ENCODE measurements around the gene GINS1. TPM values are rescaled to one million over a fixed set of nuclear protein-coding genes. Genes with fewer than 3 reads are reported as not detected.

The GINS1 gene
- total and polyA plus RNA-seq, 3 donors from 2014 or later = 14.2 to 23.7 (median 19.9) TPM

- Histone ChIP-seq H3K27me3 (no peaks in the 10 kb centered on the region), H3K36me3 (ENCODE audit: low read depth, missing control alignments) (no peaks in the 10 kb centered on the region), H3K4me1 (no peaks in the 10 kb centered on the region), H3K4me3 (no peak overlapping the region), H3K9me3 (no peaks in the 10 kb centered on the region), H3K27ac (no peak overlapping the region)
- no peak for TF ChIP-seq POLR2A (IDR thresholded peaks at IDR 0.05)
- TF ChIP-seq, protein P1, sequence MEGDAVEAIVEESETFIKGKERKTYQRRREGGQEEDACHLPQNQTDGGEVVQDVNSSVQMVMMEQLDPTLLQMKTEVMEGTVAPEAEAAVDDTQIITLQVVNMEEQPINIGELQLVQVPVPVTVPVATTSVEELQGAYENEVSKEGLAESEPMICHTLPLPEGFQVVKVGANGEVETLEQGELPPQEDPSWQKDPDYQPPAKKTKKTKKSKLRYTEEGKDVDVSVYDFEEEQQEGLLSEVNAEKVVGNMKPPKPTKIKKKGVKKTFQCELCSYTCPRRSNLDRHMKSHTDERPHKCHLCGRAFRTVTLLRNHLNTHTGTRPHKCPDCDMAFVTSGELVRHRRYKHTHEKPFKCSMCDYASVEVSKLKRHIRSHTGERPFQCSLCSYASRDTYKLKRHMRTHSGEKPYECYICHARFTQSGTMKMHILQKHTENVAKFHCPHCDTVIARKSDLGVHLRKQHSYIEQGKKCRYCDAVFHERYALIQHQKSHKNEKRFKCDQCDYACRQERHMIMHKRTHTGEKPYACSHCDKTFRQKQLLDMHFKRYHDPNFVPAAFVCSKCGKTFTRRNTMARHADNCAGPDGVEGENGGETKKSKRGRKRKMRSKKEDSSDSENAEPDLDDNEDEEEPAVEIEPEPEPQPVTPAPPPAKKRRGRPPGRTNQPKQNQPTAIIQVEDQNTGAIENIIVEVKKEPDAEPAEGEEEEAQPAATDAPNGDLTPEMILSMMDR (IDR thresholded peaks at IDR 0.05) = no peak
- WGBS, 2 donors = 85 to 91% methylated on average over 4 of the region's 4 CpGs
- intact Hi-C loops (cut with DNase I; ENCODE audit: low total_unique reads) = no loop called here
- DNase-seq = no peak
Measured at GRCh38 chr20:25422032-25422431, 14.6 kb downstream of the GINS1 start.

DNA sequence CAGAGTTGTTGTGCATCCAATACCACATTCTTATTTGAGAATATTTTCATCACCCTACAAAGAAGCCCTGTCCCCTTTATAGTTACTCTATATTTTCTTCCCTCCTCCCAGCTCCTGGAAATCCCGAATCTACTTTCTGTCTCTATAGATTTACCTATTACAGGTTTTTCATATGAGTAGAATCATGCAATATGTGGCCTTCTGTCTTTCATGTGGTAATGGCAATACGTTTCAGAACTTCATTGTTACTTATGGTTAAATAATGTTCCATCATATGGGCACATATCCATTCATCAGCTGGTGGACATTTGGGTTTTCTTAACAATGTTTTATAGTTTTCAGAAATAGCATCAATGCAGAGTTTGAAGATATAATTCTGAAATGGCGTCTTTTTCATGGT lies 17.1 kb downstream of the GINS1 start:
- Histone ChIP-seq H3K4me3 (no peak overlapping the region), H3K27me3 (no peaks in the 10 kb centered on the region), H3K4me1 (no peaks in the 10 kb centered on the region), H3K27ac (no peak overlapping the region), H3K9me3 (no peaks in the 10 kb centered on the region), H3K36me3 (ENCODE audit: low read depth, missing control alignments) (no peaks in the 10 kb centered on the region)
- no peak for DNase-seq
- intact Hi-C loops (cut with DNase I; ENCODE audit: low total_unique reads) = no loop called here
- TF ChIP-seq, protein P1 (IDR thresholded peaks at IDR 0.05) = no peak
- no peak for TF ChIP-seq POLR2A (IDR thresholded peaks at IDR 0.05)
- WGBS, 2 donors = 95% methylated on average over 3 of the region's 3 CpGs

GRCh38 chr20:25437153-25437581 lies 29.7 kb downstream of the GINS1 start:
- 51 to 55% methylated on average over 4 of the region's 4 CpGs for WGBS, 2 donors
- DNase-seq = no peak
- Histone ChIP-seq H3K27ac (no peak overlapping the region), H3K36me3 (ENCODE audit: low read depth, missing control alignments) (no peaks in the 10 kb centered on the region), H3K4me3 (no peak overlapping the region), H3K27me3 (no peaks in the 10 kb centered on the region), H3K4me1 (no peaks in the 10 kb centered on the region), H3K9me3 (no peaks in the 10 kb centered on the region)
- intact Hi-C loops (cut with DNase I; ENCODE audit: low total_unique reads) = no loop called here
- TF ChIP-seq, protein P1 (IDR thresholded peaks at IDR 0.05) = no peak
- no peak for TF ChIP-seq POLR2A (IDR thresholded peaks at IDR 0.05)

DNA sequence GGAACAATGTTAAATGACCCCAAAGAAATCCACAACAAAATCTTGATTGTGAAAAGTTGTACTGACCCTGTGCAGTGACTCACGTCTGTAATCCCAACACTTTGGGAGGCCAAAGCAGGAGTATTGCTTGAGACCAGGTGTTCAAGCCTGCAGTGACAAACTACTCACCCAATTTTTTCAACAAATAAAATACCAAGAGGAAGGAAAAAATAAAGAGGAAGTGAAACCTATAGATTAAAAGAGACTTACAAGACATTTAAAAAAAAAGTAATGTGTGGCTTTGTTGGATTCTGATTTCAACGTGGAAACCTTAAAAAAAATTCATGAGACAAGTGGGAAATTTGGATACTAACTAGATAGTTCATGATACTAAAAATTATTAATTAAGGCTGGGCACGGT lies 31.9 kb downstream of the GINS1 start:
- H3K27me3 ChIP-seq = no peaks in the 10 kb centered on the region
- DNase-seq = no peak
- H3K36me3 ChIP-seq (ENCODE audit: low read depth, missing control alignments) = no peaks in the 10 kb centered on the region
- intact Hi-C loops (cut with DNase I; ENCODE audit: low total_unique reads) = no loop called here
- no peaks in the 10 kb centered on the region for H3K9me3 ChIP-seq
- WGBS, 2 donors = 82 to 93% methylated on average over 3 of the region's 3 CpGs
- H3K27ac ChIP-seq = no peak overlapping the region
- no peak overlapping the region for H3K4me3 ChIP-seq
- TF ChIP-seq, protein P1 (IDR thresholded peaks at IDR 0.05) = no peak
- TF ChIP-seq POLR2A (IDR thresholded peaks at IDR 0.05) = no peak
- H3K4me1 ChIP-seq = no peaks in the 10 kb centered on the region

GRCh38 chr20:25444556-25444955 lies 37.1 kb downstream of the GINS1 start:
- no peak for TF ChIP-seq POLR2A (IDR thresholded peaks at IDR 0.05)
- TF ChIP-seq, protein P1 (IDR thresholded peaks at IDR 0.05) = no peak
- Histone ChIP-seq H3K27me3 (no peaks in the 10 kb centered on the region), H3K9me3 (no peaks in the 10 kb centered on the region), H3K4me1 (no peaks in the 10 kb centered on the region), H3K36me3 (ENCODE audit: low read depth, missing control alignments) (no peaks in the 10 kb centered on the region), H3K4me3 (no peak overlapping the region), H3K27ac (no peak overlapping the region)
- 92 to 97% methylated on average over 4 of the region's 4 CpGs for WGBS, 2 donors
- DNase-seq = no peak
- intact Hi-C loops (cut with DNase I; ENCODE audit: low total_unique reads) = no loop called here
